ENCODE measurements around the gene CRACR2A.
A peak's percentile ranks its signal among the peaks of the same experiment; 100 is the strongest.

The CRACR2A gene

GRCh38 chr12:3630111-3630510 is 122.8 kb downstream of the CRACR2A start:
- no peaks in the 10 kb centered on the region for H3K9me3 Mint-ChIP-seq
- H3K27ac Mint-ChIP-seq: no peak overlapping the region
- H3K4me3 Mint-ChIP-seq: no peak overlapping the region
- H3K4me1 Mint-ChIP-seq: peaks cover 8% of the 10 kb centered on the region
- no peaks in the 10 kb centered on the region for H3K36me3 Mint-ChIP-seq (ENCODE audit: low read depth)
- H3K27me3 Mint-ChIP-seq (ENCODE audit: low read depth): peaks cover 23% of the 10 kb centered on the region
- no peak for TF ChIP-seq CTCF (IDR thresholded peaks at IDR 0.05; ENCODE audit: unreplicated experiment in 3 of 3)

GRCh38 chr12:3629057-3629830 is 123.7 kb downstream of the CRACR2A start:
- TF ChIP-seq CTCF (IDR thresholded peaks at IDR 0.05; ENCODE audit: unreplicated experiment in 3 of 3): no peak
- Mint-ChIP-seq H3K4me1 (peaks cover 12% of the 10 kb centered on the region), H3K9me3 (no peaks in the 10 kb centered on the region), H3K27ac (no peak overlapping the region), H3K27me3 (ENCODE audit: low read depth) (peaks cover 23% of the 10 kb centered on the region), H3K4me3 (no peak overlapping the region), H3K36me3 (ENCODE audit: low read depth) (no peaks in the 10 kb centered on the region)

- Mint-ChIP-seq H3K4me3 (no peak overlapping the region), H3K4me1 (peaks cover 18% of the 10 kb centered on the region), H3K36me3 (ENCODE audit: low read depth) (no peaks in the 10 kb centered on the region), H3K27ac (no peak overlapping the region), H3K9me3 (no peaks in the 10 kb centered on the region), H3K27me3 (ENCODE audit: low read depth) (peaks cover 20% of the 10 kb centered on the region)
- no peak for TF ChIP-seq CTCF (IDR thresholded peaks at IDR 0.05; ENCODE audit: unreplicated experiment in 3 of 3)
Measured at GRCh38 chr12:3628629-3629028, 124.3 kb downstream of the CRACR2A start.

GRCh38 chr12:3627336-3627735 is 125.6 kb downstream of the CRACR2A start:
- Mint-ChIP-seq H3K27me3 (ENCODE audit: low read depth) (peaks cover 20% of the 10 kb centered on the region), H3K9me3 (no peaks in the 10 kb centered on the region), H3K4me1 (peaks cover 28% of the 10 kb centered on the region), H3K27ac (no peak overlapping the region), H3K4me3 (no peak overlapping the region), H3K36me3 (ENCODE audit: low read depth) (no peaks in the 10 kb centered on the region)
- no peak for TF ChIP-seq CTCF (IDR thresholded peaks at IDR 0.05; ENCODE audit: unreplicated experiment in 3 of 3)

- H3K4me1 Mint-ChIP-seq: peaks cover 38% of the 10 kb centered on the region
- H3K36me3 Mint-ChIP-seq (ENCODE audit: low read depth): no peaks in the 10 kb centered on the region
- H3K27ac Mint-ChIP-seq: peak overlapping the region in 1 of 3 experiments; percentile 41
- H3K4me3 Mint-ChIP-seq: no peak overlapping the region
- no peak for TF ChIP-seq CTCF (IDR thresholded peaks at IDR 0.05; ENCODE audit: unreplicated experiment in 3 of 3)
- H3K27me3 Mint-ChIP-seq (ENCODE audit: low read depth): no peaks in the 10 kb centered on the region
- no peaks in the 10 kb centered on the region for H3K9me3 Mint-ChIP-seq
Measured at GRCh38 chr12:3624273-3624672, 128.6 kb downstream of the CRACR2A start.
